SK-N-SH treated with all-trans-retinoic acid at 6 μM for 48 hours (cell line): ENCODE measurements around the gene RENBP.

Experiments used
- ARNTL ChIP-seq: fragments of 450-650 bp; formaldehyde crosslinking; IDR thresholded peaks from 2 replicates; pipeline ENCODE4 v1.5.0; 2020; ENCODE audit warnings: low read depth, mild to moderate bottlenecking, moderate library complexity, borderline replicate concordance
- ISL1 ChIP-seq: fragments of 250-450 bp; sonication (Bioruptor Pico); IDR thresholded peaks from 2 replicates; pipeline ENCODE4 v2.1.2; 2022; ENCODE audit warnings: mild to moderate bottlenecking, moderate library complexity
- OSR1 ChIP-seq: fragments of 250-450 bp; sonication (Bioruptor Pico); IDR thresholded peaks from 2 replicates; pipeline ENCODE4 v1.8.0; 2022; ENCODE audit warnings: moderate library complexity, mild to moderate bottlenecking, inconsistent platforms
- TCF4 ChIP-seq: fragments of 250-450 bp; sonication (Bioruptor Pico); IDR thresholded peaks from 2 replicates; pipeline ENCODE4 v1.8.0; 2021; ENCODE audit warnings: mild to moderate bottlenecking, moderate library complexity, borderline replicate concordance
- TOX ChIP-seq: fragments of 250-450 bp; sonication (Bioruptor Pico); IDR thresholded peaks from 2 replicates; pipeline ENCODE4 v1.8.0; 2021; ENCODE audit warnings: mild to moderate bottlenecking, moderate library complexity, borderline replicate concordance
- ZFP30 ChIP-seq: fragments of 450-650 bp; formaldehyde crosslinking; IDR thresholded peaks from 2 replicates; pipeline ENCODE4 v1.5.0; 2022; ENCODE audit warnings: mild to moderate bottlenecking, moderate library complexity
- ZNF565 ChIP-seq: fragments of 450-650 bp; formaldehyde crosslinking; conservative IDR thresholded peaks from 2 replicates; pipeline ENCODE4 v1.5.0; 2020; ENCODE audit warnings: low read depth, mild to moderate bottlenecking, moderate library complexity
- TF ChIP-seq, protein P1 (sequence below): fragments of 250-450 bp; sonication (Bioruptor Pico); IDR thresholded peaks from 2 replicates; pipeline ENCODE4 v1.8.0; 2020; ENCODE audit warnings: mild to moderate bottlenecking, moderate library complexity, borderline replicate concordance
- TF ChIP-seq, protein P2 (sequence below): fragments of 250-450 bp; sonication (Bioruptor Pico); IDR thresholded peaks from 2 replicates; pipeline ENCODE4 v1.5.0; 2020; ENCODE audit warnings: mild to moderate bottlenecking, moderate library complexity
- TF ChIP-seq, protein P3 (sequence below): fragments of 250-450 bp; sonication (Bioruptor Pico); IDR thresholded peaks from 2 replicates; pipeline ENCODE4 v1.5.1; 2020; ENCODE audit warnings: low read depth, mild to moderate bottlenecking, moderate library complexity

DNA sequence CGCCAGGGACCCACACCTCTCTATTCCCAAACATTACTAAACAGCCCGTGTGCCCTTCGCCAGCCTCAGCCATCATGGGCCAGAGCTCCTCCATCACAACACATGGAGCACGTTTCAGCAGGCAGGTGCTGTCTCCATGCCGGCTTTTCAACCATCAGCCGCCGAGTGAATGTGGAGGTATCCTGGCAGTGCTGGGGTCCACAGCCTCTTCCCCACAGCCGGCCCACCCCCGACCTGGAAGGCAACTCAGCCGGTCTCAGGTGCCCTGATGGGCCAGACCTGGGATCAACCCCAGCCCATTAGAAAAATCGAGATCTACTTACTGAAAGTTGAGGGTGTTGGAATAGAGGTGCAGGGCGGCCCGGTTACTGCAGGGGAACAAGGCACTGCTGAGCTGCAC is 12.7 kb downstream of the RENBP start:
- TF ChIP-seq ZFP30 (CRISPR knock-in tag) (no peak), OSR1 (CRISPR knock-in tag) (no peak), TCF4 (CRISPR knock-in tag) (no peak), ZNF565 (CRISPR knock-in tag) (no peak), ISL1 (CRISPR knock-in tag) (no peak), ARNTL (CRISPR knock-in tag) (no peak), TOX (CRISPR knock-in tag) (no peak)
- TF ChIP-seq, protein P1, sequence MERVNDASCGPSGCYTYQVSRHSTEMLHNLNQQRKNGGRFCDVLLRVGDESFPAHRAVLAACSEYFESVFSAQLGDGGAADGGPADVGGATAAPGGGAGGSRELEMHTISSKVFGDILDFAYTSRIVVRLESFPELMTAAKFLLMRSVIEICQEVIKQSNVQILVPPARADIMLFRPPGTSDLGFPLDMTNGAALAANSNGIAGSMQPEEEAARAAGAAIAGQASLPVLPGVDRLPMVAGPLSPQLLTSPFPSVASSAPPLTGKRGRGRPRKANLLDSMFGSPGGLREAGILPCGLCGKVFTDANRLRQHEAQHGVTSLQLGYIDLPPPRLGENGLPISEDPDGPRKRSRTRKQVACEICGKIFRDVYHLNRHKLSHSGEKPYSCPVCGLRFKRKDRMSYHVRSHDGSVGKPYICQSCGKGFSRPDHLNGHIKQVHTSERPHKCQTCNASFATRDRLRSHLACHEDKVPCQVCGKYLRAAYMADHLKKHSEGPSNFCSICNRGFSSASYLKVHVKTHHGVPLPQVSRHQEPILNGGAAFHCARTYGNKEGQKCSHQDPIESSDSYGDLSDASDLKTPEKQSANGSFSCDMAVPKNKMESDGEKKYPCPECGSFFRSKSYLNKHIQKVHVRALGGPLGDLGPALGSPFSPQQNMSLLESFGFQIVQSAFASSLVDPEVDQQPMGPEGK (CRISPR knock-in tag): no peak
- TF ChIP-seq, protein P2, sequence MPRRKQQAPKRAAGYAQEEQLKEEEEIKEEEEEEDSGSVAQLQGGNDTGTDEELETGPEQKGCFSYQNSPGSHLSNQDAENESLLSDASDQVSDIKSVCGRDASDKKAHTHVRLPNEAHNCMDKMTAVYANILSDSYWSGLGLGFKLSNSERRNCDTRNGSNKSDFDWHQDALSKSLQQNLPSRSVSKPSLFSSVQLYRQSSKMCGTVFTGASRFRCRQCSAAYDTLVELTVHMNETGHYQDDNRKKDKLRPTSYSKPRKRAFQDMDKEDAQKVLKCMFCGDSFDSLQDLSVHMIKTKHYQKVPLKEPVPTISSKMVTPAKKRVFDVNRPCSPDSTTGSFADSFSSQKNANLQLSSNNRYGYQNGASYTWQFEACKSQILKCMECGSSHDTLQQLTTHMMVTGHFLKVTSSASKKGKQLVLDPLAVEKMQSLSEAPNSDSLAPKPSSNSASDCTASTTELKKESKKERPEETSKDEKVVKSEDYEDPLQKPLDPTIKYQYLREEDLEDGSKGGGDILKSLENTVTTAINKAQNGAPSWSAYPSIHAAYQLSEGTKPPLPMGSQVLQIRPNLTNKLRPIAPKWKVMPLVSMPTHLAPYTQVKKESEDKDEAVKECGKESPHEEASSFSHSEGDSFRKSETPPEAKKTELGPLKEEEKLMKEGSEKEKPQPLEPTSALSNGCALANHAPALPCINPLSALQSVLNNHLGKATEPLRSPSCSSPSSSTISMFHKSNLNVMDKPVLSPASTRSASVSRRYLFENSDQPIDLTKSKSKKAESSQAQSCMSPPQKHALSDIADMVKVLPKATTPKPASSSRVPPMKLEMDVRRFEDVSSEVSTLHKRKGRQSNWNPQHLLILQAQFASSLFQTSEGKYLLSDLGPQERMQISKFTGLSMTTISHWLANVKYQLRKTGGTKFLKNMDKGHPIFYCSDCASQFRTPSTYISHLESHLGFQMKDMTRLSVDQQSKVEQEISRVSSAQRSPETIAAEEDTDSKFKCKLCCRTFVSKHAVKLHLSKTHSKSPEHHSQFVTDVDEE: no peak
- TF ChIP-seq, protein P3, sequence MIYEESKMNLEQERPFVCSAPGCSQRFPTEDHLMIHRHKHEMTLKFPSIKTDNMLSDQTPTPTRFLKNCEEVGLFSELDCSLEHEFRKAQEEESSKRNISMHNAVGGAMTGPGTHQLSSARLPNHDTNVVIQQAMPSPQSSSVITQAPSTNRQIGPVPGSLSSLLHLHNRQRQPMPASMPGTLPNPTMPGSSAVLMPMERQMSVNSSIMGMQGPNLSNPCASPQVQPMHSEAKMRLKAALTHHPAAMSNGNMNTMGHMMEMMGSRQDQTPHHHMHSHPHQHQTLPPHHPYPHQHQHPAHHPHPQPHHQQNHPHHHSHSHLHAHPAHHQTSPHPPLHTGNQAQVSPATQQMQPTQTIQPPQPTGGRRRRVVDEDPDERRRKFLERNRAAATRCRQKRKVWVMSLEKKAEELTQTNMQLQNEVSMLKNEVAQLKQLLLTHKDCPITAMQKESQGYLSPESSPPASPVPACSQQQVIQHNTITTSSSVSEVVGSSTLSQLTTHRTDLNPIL (CRISPR knock-in tag): no peak
